ENCODE data around the gene TBC1D17.

TBC1D17 gene

DNA sequence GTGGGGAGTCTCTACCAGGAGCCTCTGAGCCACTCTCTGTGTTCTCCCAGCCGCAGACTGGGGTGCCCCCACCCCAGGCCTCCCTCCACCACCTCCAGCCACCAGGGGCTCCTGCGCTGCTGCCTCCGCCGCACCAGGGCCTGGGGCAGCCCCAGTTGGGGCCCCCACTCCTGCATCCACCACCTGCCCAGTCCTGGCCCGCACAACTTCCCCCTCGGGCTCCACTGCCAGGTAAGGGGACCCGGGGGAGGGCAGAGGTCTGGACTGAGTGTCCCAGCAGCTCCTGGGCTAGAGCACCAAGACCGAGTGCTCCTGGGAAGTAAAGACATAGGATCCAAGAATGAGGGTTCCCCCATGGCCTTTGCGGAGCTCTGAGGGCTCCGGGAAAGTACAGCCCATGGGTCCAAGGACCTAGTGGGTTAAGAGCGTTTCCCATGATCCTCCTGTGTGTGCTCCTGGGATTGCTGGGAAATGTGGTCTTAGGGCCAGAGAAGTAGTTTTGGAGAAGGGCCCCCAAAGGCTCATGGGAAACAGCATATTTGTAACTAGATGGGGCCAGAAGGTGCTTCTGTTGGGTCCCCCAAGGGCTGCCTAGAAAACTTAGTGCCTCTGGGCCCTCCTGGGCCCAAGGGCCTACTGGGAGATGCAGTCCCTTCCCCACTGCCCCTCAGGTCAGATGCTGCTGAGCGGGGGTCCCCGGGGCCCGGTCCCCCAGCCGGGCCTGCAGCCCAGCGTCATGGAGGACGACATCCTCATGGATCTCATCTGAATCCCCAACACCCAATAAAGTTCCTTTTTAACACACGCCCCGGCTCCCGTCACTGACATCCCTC, 41.1 kb upstream of the TBC1D17 start:
- no peaks in the 10 kb centered on the region for H3K27me3 ChIP-seq (ENCODE audit: low read depth, low read length)
- H3K4me1 ChIP-seq (ENCODE audit: low read length) = no peaks in the 10 kb centered on the region
- H3K36me3 ChIP-seq (replicated peaks; ENCODE audit: low read depth, low read length) = peaks cover 78% of the 10 kb centered on the region
- H3K27ac ChIP-seq (ENCODE audit: low read length) = no peak overlapping the region
- H4K20me1 ChIP-seq (ENCODE audit: insufficient read depth, low read length) = peaks cover 4% of the 10 kb centered on the region; the same call in 1 of the 2 replicates
- no peak overlapping the region for H3K9ac ChIP-seq (ENCODE audit: low read length)
- TF ChIP-seq, protein P1, sequence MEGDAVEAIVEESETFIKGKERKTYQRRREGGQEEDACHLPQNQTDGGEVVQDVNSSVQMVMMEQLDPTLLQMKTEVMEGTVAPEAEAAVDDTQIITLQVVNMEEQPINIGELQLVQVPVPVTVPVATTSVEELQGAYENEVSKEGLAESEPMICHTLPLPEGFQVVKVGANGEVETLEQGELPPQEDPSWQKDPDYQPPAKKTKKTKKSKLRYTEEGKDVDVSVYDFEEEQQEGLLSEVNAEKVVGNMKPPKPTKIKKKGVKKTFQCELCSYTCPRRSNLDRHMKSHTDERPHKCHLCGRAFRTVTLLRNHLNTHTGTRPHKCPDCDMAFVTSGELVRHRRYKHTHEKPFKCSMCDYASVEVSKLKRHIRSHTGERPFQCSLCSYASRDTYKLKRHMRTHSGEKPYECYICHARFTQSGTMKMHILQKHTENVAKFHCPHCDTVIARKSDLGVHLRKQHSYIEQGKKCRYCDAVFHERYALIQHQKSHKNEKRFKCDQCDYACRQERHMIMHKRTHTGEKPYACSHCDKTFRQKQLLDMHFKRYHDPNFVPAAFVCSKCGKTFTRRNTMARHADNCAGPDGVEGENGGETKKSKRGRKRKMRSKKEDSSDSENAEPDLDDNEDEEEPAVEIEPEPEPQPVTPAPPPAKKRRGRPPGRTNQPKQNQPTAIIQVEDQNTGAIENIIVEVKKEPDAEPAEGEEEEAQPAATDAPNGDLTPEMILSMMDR (IDR thresholded peaks at IDR 0.05; ENCODE audit: low read depth, low read length) = no peak
- TF ChIP-seq EZH2phosphoT487 (IDR thresholded peaks at IDR 0.05; ENCODE audit: low read depth) = no peak
- H3K9me3 ChIP-seq (ENCODE audit: insufficient read depth, low read length) = no peaks in the 10 kb centered on the region
- H3K79me2 ChIP-seq (ENCODE audit: low read length) = no peaks in the 10 kb centered on the region
- no peak overlapping the region for H2AFZ ChIP-seq (ENCODE audit: low read depth, low read length)
- H3K4me3 ChIP-seq (ENCODE audit: low read length) = no peak overlapping the region
- H3K4me2 ChIP-seq (ENCODE audit: low read length) = no peak overlapping the region

DNA sequence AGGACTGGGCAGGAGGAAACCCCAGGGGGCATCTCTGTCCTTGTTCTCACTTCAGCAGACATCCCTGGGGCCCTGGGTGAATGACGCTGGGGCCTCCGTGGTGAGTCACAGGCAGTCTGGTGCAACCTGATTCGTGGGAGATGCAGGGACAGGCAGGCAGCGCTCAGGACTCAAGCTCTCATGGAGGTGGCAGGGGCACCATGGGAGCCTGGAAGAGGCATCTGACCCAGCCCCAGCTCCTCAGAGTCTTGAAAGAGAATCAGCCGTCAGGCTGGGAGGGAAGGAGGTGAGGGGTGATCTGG, 40.5 kb upstream of the TBC1D17 start:
- Histone ChIP-seq H3K4me3 (ENCODE audit: low read length) (no peak overlapping the region), H3K27ac (ENCODE audit: low read length) (no peak overlapping the region)

DNA sequence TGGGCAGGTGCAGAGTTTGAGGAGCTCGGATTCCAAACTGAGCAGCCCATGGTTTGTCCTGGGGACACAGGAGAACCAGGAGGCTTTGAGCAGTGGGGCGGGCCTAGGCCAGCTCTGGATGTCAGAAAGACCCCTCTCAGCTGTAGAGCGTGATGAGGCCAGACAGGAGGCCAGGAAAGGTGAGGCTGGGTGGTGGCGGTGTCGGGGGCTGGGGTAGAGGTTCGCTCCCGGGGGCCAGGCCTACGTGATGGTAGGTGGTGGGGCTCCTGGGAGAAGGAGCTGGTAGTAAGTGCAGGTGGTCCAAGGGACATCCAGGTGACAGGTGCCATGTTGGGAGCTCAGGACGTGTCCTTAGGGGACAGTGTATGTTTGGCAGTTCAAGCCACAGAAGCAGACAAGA, 40.1 kb upstream of the TBC1D17 start:
- Histone ChIP-seq H3K4me3 (ENCODE audit: low read length) (no peak overlapping the region), H3K79me2 (ENCODE audit: low read length) (no peaks in the 10 kb centered on the region), H3K9me3 (ENCODE audit: insufficient read depth, low read length) (no peaks in the 10 kb centered on the region), H3K27ac (ENCODE audit: low read length) (no peak overlapping the region), H3K27me3 (ENCODE audit: low read depth, low read length) (no peaks in the 10 kb centered on the region), H4K20me1 (ENCODE audit: insufficient read depth, low read length) (peaks cover 4% of the 10 kb centered on the region; the same call in 1 of the 2 replicates), H2AFZ (ENCODE audit: low read depth, low read length) (no peak overlapping the region), H3K4me2 (ENCODE audit: low read length) (no peak overlapping the region), H3K9ac (ENCODE audit: low read length) (no peak overlapping the region), H3K4me1 (ENCODE audit: low read length) (no peaks in the 10 kb centered on the region), H3K36me3 (replicated peaks; ENCODE audit: low read depth, low read length) (peaks cover 68% of the 10 kb centered on the region)
- TF ChIP-seq, protein P1 (IDR thresholded peaks at IDR 0.05; ENCODE audit: low read depth, low read length) = no peak
- no peak for TF ChIP-seq EZH2phosphoT487 (IDR thresholded peaks at IDR 0.05; ENCODE audit: low read depth)

More for the DNA sequence above, 40.5 kb upstream of the TBC1D17 start:
- Histone ChIP-seq H3K27me3 (ENCODE audit: low read depth, low read length) (no peaks in the 10 kb centered on the region), H3K36me3 (replicated peaks; ENCODE audit: low read depth, low read length) (peaks cover 72% of the 10 kb centered on the region), H4K20me1 (ENCODE audit: insufficient read depth, low read length) (peaks cover 4% of the 10 kb centered on the region; the same call in 1 of the 2 replicates), H3K4me2 (ENCODE audit: low read length) (no peak overlapping the region), H3K9me3 (ENCODE audit: insufficient read depth, low read length) (no peaks in the 10 kb centered on the region), H3K79me2 (ENCODE audit: low read length) (no peaks in the 10 kb centered on the region), H3K4me1 (ENCODE audit: low read length) (no peaks in the 10 kb centered on the region), H3K9ac (ENCODE audit: low read length) (no peak overlapping the region), H2AFZ (ENCODE audit: low read depth, low read length) (no peak overlapping the region)
- TF ChIP-seq EZH2phosphoT487 (IDR thresholded peaks at IDR 0.05; ENCODE audit: low read depth) = no peak
- TF ChIP-seq, protein P1 (IDR thresholded peaks at IDR 0.05; ENCODE audit: low read depth, low read length) = no peak

DNA sequence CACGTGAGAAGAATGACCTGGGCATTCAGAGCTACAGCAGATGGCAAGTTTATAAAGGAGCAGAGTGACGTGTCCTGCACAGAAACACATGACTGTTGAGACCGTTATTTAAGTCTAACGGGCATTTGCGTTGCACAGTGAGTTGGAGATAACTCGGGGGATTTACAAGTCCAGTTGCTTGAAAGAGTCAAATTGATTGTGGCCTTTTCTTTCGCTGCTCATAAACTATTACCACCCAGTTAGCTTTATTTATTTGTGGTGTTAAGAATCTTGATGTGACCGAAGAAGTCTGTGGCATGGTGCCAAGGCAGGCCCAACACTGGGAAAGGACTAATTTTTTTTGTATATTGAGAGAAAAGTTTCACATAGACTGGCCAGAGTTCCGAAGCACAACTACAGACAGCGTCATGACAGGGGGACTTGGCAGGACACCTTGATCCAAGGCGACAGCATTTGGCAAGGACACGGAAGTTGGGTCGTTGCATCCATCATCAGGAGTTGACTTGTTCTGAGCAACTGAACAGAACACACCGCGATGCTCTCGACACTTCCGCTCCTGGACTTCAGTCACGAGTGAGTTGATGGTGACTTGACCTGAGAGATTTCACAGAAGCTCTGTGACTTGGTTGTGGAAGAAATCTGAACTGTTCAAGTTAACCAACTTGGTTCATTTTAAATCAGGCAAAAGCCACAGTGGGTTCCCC, 38.5 kb upstream of the TBC1D17 start:
- peaks cover 4% of the 10 kb centered on the region; the same call in 1 of the 2 replicates for H4K20me1 ChIP-seq (ENCODE audit: insufficient read depth, low read length)
- no peak overlapping the region for H3K27ac ChIP-seq (ENCODE audit: low read length)
- no peaks in the 10 kb centered on the region for H3K79me2 ChIP-seq (ENCODE audit: low read length)
- H3K9ac ChIP-seq (ENCODE audit: low read length) = no peak overlapping the region
- peaks cover 58% of the 10 kb centered on the region for H3K36me3 ChIP-seq (replicated peaks; ENCODE audit: low read depth, low read length)
- no peak overlapping the region for H3K4me2 ChIP-seq (ENCODE audit: low read length)
- no peak for TF ChIP-seq EZH2phosphoT487 (IDR thresholded peaks at IDR 0.05; ENCODE audit: low read depth)
- TF ChIP-seq, protein P1 (IDR thresholded peaks at IDR 0.05; ENCODE audit: low read depth, low read length) = no peak
- H3K9me3 ChIP-seq (ENCODE audit: insufficient read depth, low read length) = no peaks in the 10 kb centered on the region
- no peak overlapping the region for H3K4me3 ChIP-seq (ENCODE audit: low read length)
- no peaks in the 10 kb centered on the region for H3K4me1 ChIP-seq (ENCODE audit: low read length)
- H3K27me3 ChIP-seq (ENCODE audit: low read depth, low read length) = no peaks in the 10 kb centered on the region
- no peak overlapping the region for H2AFZ ChIP-seq (ENCODE audit: low read depth, low read length)
